RPMI7951 (cell line): ENCODE measurements around the gene SYT11. TPM values are rescaled to one million over a fixed set of nuclear protein-coding genes. Genes with fewer than 3 reads are reported as not detected.

ENCODE experiments used
- total RNA-seq: library from RNA; depleted of rRNA; stranded (reverse); fragments of >200 nt; shearing (Covaris generic); gene quantifications from 2 replicates; pipeline ENCODE4 v1.2.3, GENCODE V29; 2014; rRNA removed

The SYT11 gene
- total RNA-seq, 1 experiment from 2014 or later, result 8.5 TPM

Other genes with a start within 250 kb of the SYT11 start
- gene MSTO1, start 249.3 kb upstream of the SYT11 start, total RNA-seq, result 14.9 and 15.5 TPM in 2 replicates
- 33.9 and 37.6 TPM in 2 replicates for gene YY1AP1, start 170.8 kb upstream of the SYT11 start, total RNA-seq
- 101 and 113 TPM in 2 replicates for gene DAP3, start 170.5 kb upstream of the SYT11 start, total RNA-seq
- 13.0 and 15.1 TPM in 2 replicates for gene GON4L, start 2.4 kb upstream of the SYT11 start, total RNA-seq
- 24.9 and 34.8 TPM in 2 replicates for gene RIT1, start 51.8 kb downstream of the SYT11 start, total RNA-seq
- gene KHDC4, start 74.8 kb downstream of the SYT11 start, total RNA-seq, result 27.0 and 28.6 TPM in 2 replicates
- not detected in 2 replicates for gene RXFP4, start 82.1 kb downstream of the SYT11 start, total RNA-seq
- 54.3 and 65.5 TPM in 2 replicates for gene ARHGEF2, start 119.0 kb downstream of the SYT11 start, total RNA-seq
- 657 and 685 TPM in 2 replicates for gene SSR2, start 161.4 kb downstream of the SYT11 start, total RNA-seq
- 19.6 and 20.3 TPM in 2 replicates for gene UBQLN4, start 194.2 kb downstream of the SYT11 start, total RNA-seq
- 102 and 118 TPM in 2 replicates for gene LAMTOR2, start 195.2 kb downstream of the SYT11 start, total RNA-seq
- gene RAB25, start 201.6 kb downstream of the SYT11 start, total RNA-seq, result not detected in 2 replicates
- 2.1 and 2.4 TPM in 2 replicates for gene MEX3A, start 222.9 kb downstream of the SYT11 start, total RNA-seq